Trophoblast cell (in vitro differentiated cells and primary cell): ENCODE data around the gene FBRS.

Experiments
- DNase-seq, 2 donors: peaks; one replicate each; pipeline ENCODE4 v3.0.0-alpha.2; 2016
- H2AFZ ChIP-seq: 2 replicates; pipeline ENCODE4 v1.6.1; 2013; ENCODE audit warnings: low read length, moderate library complexity, mild to moderate bottlenecking; ENCODE audit not compliant: insufficient read depth, poor library complexity
- H2AK5ac ChIP-seq: 2 replicates; pipeline ENCODE4 v1.6.1; 2013; ENCODE audit warnings: mild to moderate bottlenecking, low read length
- H2BK120ac ChIP-seq: 2 replicates; pipeline ENCODE4 v1.6.1; 2013; ENCODE audit warnings: low read length, mild to moderate bottlenecking, moderate library complexity; ENCODE audit not compliant: insufficient read depth, poor library complexity
- H2BK12ac ChIP-seq: 2 replicates; pipeline ENCODE4 v1.6.1; 2013; ENCODE audit warnings: mild to moderate bottlenecking, low read length, moderate library complexity
- H2BK5ac ChIP-seq: 2 replicates; pipeline ENCODE4 v1.6.1; 2013; ENCODE audit warnings: low read length, low read depth, moderate library complexity, mild to moderate bottlenecking; ENCODE audit not compliant: poor library complexity
- H3K14ac ChIP-seq: 2 replicates; pipeline ENCODE4 v1.6.1; 2013; ENCODE audit warnings: mild to moderate bottlenecking, low read length
- H3K18ac ChIP-seq: 2 replicates; pipeline ENCODE4 v1.6.1; 2013; ENCODE audit warnings: mild to moderate bottlenecking, low read length
- H3K23ac ChIP-seq: 2 replicates; pipeline ENCODE4 v1.6.1; 2013; ENCODE audit warnings: low read length
- H3K27ac ChIP-seq: 2 replicates; pipeline ENCODE4 v1.5.1; 2013; ENCODE audit warnings: low read depth, mild to moderate bottlenecking, inconsistent platforms, low read length, moderate library complexity
- H3K27me3 ChIP-seq: 2 replicates; pipeline ENCODE4 v1.6.1; 2013; ENCODE audit warnings: inconsistent platforms, mild to moderate bottlenecking, low read length, moderate library complexity; ENCODE audit not compliant: insufficient read depth
- H3K36me3 ChIP-seq, 2 experiments: 1 replicate in 1 of 2; 2 replicates in 1 of 2; pipeline ENCODE4 v1.6.1; 2013; ENCODE audit warnings: low read length in 2 of 2, mild to moderate bottlenecking in 2 of 2, moderate library complexity in 1 of 2; ENCODE audit not compliant: insufficient read depth in 2 of 2, control insufficient read depth in 1 of 2
- H3K4ac ChIP-seq: 2 replicates; pipeline ENCODE4 v1.6.1; 2013; ENCODE audit warnings: low read depth, mild to moderate bottlenecking, low read length, moderate library complexity
- H3K4me1 ChIP-seq, 2 experiments: 1 replicate in 1 of 2; 2 replicates in 1 of 2; pipeline ENCODE4 v1.6.1; 2013; ENCODE audit warnings: low read length in 2 of 2, mild to moderate bottlenecking in 2 of 2, moderate library complexity in 1 of 2; ENCODE audit not compliant: insufficient read depth in 2 of 2, control insufficient read depth in 1 of 2
- H3K4me2 ChIP-seq: 2 replicates; pipeline ENCODE4 v1.6.1; 2013; ENCODE audit warnings: inconsistent platforms, mild to moderate bottlenecking, low read length, moderate library complexity
- H3K4me3 ChIP-seq: 2 replicates; pipeline ENCODE4 v1.5.1; 2013; ENCODE audit warnings: mild to moderate bottlenecking, low read depth, low read length, inconsistent platforms
- H3K79me1 ChIP-seq: one replicate; pipeline ENCODE4 v1.6.1; 2013; ENCODE audit warnings: low read length
- H3K79me2 ChIP-seq: 2 replicates; pipeline ENCODE4 v1.6.1; 2013; ENCODE audit warnings: low read length, mild to moderate bottlenecking; ENCODE audit not compliant: control insufficient read depth, insufficient read depth, poor library complexity
- H3K9ac ChIP-seq: 2 replicates; pipeline ENCODE4 v1.6.1; 2013; ENCODE audit warnings: mild to moderate bottlenecking, low read length
- H3K9me3 ChIP-seq: 2 replicates; pipeline ENCODE4 v1.6.1; 2013; ENCODE audit warnings: low read depth, mild to moderate bottlenecking, control low read depth, inconsistent platforms, low read length; ENCODE audit not compliant: insufficient read depth
- H4K12ac ChIP-seq: 2 replicates; pipeline ENCODE4 v1.6.1; 2013; ENCODE audit warnings: low read depth, mild to moderate bottlenecking, low read length, moderate library complexity
- H4K8ac ChIP-seq: 2 replicates; pipeline ENCODE4 v1.6.1; 2013; ENCODE audit warnings: low read depth, mild to moderate bottlenecking, low read length, moderate library complexity
- H4K91ac ChIP-seq: one replicate; pipeline ENCODE4 v1.6.1; 2013; ENCODE audit warnings: low read depth, mild to moderate bottlenecking, low read length, moderate library complexity
- WGBS: extraction: QIAGEN DNeasy Blood & Tissue Kit; methylation state at CpG from one replicate; pipeline ENCODE4 v1.1.7; 2013; ENCODE audit warnings: missing lambda C conversion rate; ENCODE audit not compliant: insufficient read length, insufficient coverage; ENCODE audit errors: extremely low coverage; 5-methylcytosine and 5-hydroxymethylcytosine counted together

The FBRS gene

DNA sequence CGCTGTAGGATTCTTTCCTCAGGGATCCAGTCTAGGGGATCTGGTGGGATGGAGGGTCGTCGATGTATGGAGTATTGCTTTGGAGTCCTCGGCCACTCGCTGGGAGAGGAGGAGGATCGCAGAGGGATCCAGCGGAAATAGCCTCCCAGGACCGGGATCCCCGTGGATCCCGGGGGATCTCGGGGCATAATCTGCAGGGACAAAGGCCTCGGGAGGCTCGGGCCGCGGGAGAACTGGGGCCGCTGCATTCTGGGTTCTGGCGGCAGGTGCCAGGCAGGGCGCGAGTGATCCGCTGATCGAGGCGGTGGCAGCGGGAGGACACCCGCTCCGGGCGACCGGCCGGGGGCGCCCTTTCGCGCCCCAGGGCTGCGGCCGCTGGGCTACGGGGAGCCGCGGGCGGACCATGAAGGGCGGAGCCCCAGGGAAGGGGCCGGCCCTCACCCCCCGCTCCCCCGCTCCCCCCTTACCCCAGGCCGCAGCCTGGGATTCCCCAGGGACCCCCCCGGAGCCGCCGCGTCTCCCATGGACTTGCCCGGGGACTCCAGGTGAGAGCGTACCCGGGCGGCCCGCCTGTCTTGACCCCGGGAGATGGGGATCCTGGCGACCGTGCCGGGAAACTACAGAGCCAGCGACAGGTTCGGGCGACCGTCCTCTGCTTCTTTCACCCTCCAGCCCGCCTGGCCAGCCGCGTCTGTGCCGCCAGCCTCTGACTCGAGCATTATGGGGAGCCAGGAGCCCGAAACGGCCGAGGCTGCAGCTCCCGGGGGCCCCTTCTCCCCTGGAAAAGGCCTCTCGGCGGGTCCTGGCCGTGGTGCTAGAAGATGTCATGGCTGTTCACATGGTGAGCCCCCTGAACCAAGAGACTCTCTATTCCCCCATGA lies 6.9 kb upstream of the FBRS start:
- no peak overlapping the region for H3K23ac ChIP-seq
- H3K27ac ChIP-seq: peak overlapping the region; percentile 42
- peak overlapping the region; percentile 81 for H3K4me3 ChIP-seq
- H2AK5ac ChIP-seq: peak overlapping the region; percentile 39
- peak; percentile 27 to 58 for DNase-seq
- H3K27me3 ChIP-seq: no peaks in the 10 kb centered on the region
- H3K9me3 ChIP-seq: peaks cover 1% of the 10 kb centered on the region
- peaks cover 7% of the 10 kb centered on the region for H3K79me2 ChIP-seq
- peak overlapping the region; percentile 74 for H4K12ac ChIP-seq
- H3K9ac ChIP-seq: peak overlapping the region; percentile 76
- peak overlapping the region; percentile 57 for H4K8ac ChIP-seq
- H3K4ac ChIP-seq: peak overlapping the region; percentile 49
- peak overlapping the region; percentile 82 for H4K91ac ChIP-seq
- peak overlapping the region; percentile 47 for H2BK120ac ChIP-seq
- H3K14ac ChIP-seq: peak overlapping the region; percentile 77
- no CpG with 5 or more reads among the region's 71 CpGs for WGBS
- no peak overlapping the region for H2BK12ac ChIP-seq
- peaks cover 13% of the 10 kb centered on the region for H3K79me1 ChIP-seq
- peak overlapping the region; percentile 67 for H2BK5ac ChIP-seq
- H3K18ac ChIP-seq: peak overlapping the region; percentile 57
- H2AFZ ChIP-seq: peak overlapping the region; percentile 77
- H3K4me1 ChIP-seq: peaks cover 2 to 8% of the 10 kb centered on the region in 2 experiments
- peaks cover 34% of the 10 kb centered on the region in 2 experiments for H3K36me3 ChIP-seq
- H3K4me2 ChIP-seq: peak overlapping the region; percentile 98

DNA sequence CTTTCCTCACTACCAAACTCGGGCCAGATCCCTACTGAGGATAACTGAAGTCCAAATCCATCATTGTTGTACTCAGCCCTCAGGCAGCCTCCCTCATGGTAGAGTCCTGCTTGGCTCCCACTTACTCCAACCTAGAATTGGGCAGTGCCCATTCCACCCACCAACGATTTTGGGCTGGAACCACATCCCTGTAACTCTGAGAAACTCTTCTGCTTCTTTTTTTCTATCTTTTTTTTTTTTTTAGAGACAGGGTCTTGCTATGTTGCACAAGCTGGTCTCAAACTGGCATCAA lies 6.3 kb upstream of the FBRS start:
- Histone ChIP-seq H3K4me2 (peak overlapping the region; percentile 98), H2AFZ (no peak overlapping the region), H3K36me3 (peaks cover 34% of the 10 kb centered on the region in 2 experiments), H4K8ac (no peak overlapping the region), H3K23ac (no peak overlapping the region), H3K18ac (peak overlapping the region; percentile 37), H3K79me1 (peaks cover 13% of the 10 kb centered on the region), H3K27me3 (no peaks in the 10 kb centered on the region), H3K79me2 (peaks cover 7% of the 10 kb centered on the region), H3K27ac (no peak overlapping the region), H4K91ac (peak overlapping the region; percentile 82), H4K12ac (peak overlapping the region; percentile 74), H2BK120ac (no peak overlapping the region), H3K4me1 (peaks cover 2 to 8% of the 10 kb centered on the region in 2 experiments), H3K14ac (peak overlapping the region; percentile 66), H3K9ac (peak overlapping the region; percentile 63), H2AK5ac (peak overlapping the region; percentile 40), H2BK5ac (no peak overlapping the region), H3K4me3 (peak overlapping the region; percentile 66), H3K4ac (no peak overlapping the region), H2BK12ac (no peak overlapping the region), H3K9me3 (peaks cover 1% of the 10 kb centered on the region)
- DNase-seq: no peak
- no CpG with 5 or more reads among the region's 2 CpGs for WGBS

DNA sequence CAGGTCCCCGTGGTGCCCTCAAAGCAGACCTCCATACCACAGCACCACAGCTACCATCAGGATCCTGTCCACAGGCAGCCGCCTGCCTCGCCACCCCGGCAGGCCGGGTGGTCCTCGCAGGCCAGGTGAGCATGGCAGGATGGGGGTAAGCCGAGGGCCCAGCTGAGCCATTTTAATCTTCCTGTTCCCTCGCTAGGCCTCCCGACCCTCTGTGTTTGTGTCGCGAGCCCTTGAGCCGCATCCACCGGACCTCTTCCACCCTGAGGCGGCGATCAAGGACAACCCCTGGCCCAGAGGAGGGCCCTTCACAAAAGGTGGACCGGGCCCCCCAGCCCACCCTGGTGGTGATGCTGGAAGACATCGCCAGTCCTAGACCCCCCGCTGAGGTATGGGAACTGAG lies 5.5 kb upstream of the FBRS start:
- peaks cover 6 to 12% of the 10 kb centered on the region in 2 experiments for H3K4me1 ChIP-seq
- H2BK5ac ChIP-seq: no peak overlapping the region
- no peak overlapping the region for H3K4me2 ChIP-seq
- H3K4ac ChIP-seq: no peak overlapping the region
- WGBS: no CpG with 5 or more reads among the region's 18 CpGs
- no peak overlapping the region for H2AK5ac ChIP-seq
- H3K9ac ChIP-seq: no peak overlapping the region
- no peaks in the 10 kb centered on the region for H3K27me3 ChIP-seq
- no peak overlapping the region for H3K27ac ChIP-seq
- H2BK12ac ChIP-seq: no peak overlapping the region
- H3K9me3 ChIP-seq: peaks cover 1% of the 10 kb centered on the region
- no peak overlapping the region for H4K91ac ChIP-seq
- H3K79me2 ChIP-seq: peaks cover 7% of the 10 kb centered on the region
- peak overlapping the region; percentile 27 for H3K18ac ChIP-seq
- H2AFZ ChIP-seq: no peak overlapping the region
- no peak overlapping the region for H2BK120ac ChIP-seq
- H4K8ac ChIP-seq: no peak overlapping the region
- H3K36me3 ChIP-seq: peaks cover 34% of the 10 kb centered on the region in 2 experiments
- peaks cover 17% of the 10 kb centered on the region for H3K79me1 ChIP-seq
- no peak overlapping the region for H3K4me3 ChIP-seq
- no peak for DNase-seq
- no peak overlapping the region for H3K14ac ChIP-seq
- no peak overlapping the region for H4K12ac ChIP-seq
- no peak overlapping the region for H3K23ac ChIP-seq

DNA sequence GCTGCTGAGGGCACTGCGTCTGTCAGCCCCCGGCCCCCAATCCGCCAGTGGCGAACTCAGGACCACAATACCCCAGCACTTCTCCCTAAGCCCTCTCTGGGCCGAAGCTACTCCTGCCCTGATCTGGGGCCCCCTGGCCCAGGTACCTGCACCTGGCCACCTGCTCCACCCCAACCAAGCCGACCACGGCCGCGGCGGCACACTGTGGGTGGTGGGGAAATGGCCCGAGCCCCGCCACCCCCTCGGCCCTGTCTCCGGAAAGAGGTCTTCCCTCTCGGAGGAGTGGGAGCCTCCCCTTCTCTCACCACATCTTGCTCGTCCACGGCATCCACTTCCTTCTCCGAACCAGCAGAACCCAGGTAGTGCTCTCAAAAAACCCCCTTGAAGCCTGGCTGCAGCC lies 3.4 kb upstream of the FBRS start:
- Histone ChIP-seq H3K4me1 (peaks cover 6 to 12% of the 10 kb centered on the region in 2 experiments), H4K91ac (no peak overlapping the region), H3K27me3 (no peaks in the 10 kb centered on the region), H3K9ac (no peak overlapping the region), H2BK5ac (no peak overlapping the region), H3K9me3 (no peaks in the 10 kb centered on the region), H3K36me3 (peaks cover 34% of the 10 kb centered on the region in 2 experiments), H2AFZ (no peak overlapping the region), H2BK120ac (no peak overlapping the region), H4K8ac (no peak overlapping the region), H3K14ac (no peak overlapping the region), H3K79me1 (peaks cover 31% of the 10 kb centered on the region), H3K4me3 (no peak overlapping the region), H3K27ac (no peak overlapping the region), H3K79me2 (peaks cover 16% of the 10 kb centered on the region), H3K18ac (no peak overlapping the region), H2BK12ac (no peak overlapping the region), H3K4ac (no peak overlapping the region), H3K4me2 (no peak overlapping the region), H2AK5ac (no peak overlapping the region), H4K12ac (no peak overlapping the region), H3K23ac (no peak overlapping the region)
- no peak for DNase-seq
- WGBS: no CpG with 5 or more reads among the region's 18 CpGs
